ENCODE data around the gene GPX6.
"Not testable (repeated sequence)": the region's sequence is repeated elsewhere in the genome, so short reads cannot be mapped to it uniquely, and the experiment has no call there.

GPX6 gene

GRCh38 chr6:28522594-28523240, 7.1 kb upstream of the GPX6 start:
- no peak overlapping the region for H3K27ac ChIP-seq

GRCh38 chr6:28517964-28518363, 2.4 kb upstream of the GPX6 start:
- TF ChIP-seq ZFX (IDR thresholded peaks at IDR 0.05) (no peak), CTCF (conservative IDR thresholded peaks at IDR 0.05) (no peak)
- H3K27ac ChIP-seq = no peak overlapping the region

More at GRCh38 chr6:28522594-28523240, 7.1 kb upstream of the GPX6 start:
- TF ChIP-seq ZFX (IDR thresholded peaks at IDR 0.05) = no peak
- TF ChIP-seq CTCF (conservative IDR thresholded peaks at IDR 0.05) = no peak

GRCh38 chr6:28512387-28512786, 3.2 kb downstream of the GPX6 start:
- H3K27ac ChIP-seq = not testable (repeated sequence)

GRCh38 chr6:28511628-28512300, 3.8 kb downstream of the GPX6 start:
- no peak for TF ChIP-seq CTCF (conservative IDR thresholded peaks at IDR 0.05)
- TF ChIP-seq ZFX (IDR thresholded peaks at IDR 0.05) = no peak
- H3K27ac ChIP-seq = no peak overlapping the region

GRCh38 chr6:28506807-28507475, 8.7 kb downstream of the GPX6 start:
- no peak overlapping the region for H3K27ac ChIP-seq
- TF ChIP-seq ZFX (IDR thresholded peaks at IDR 0.05) (no peak), CTCF (conservative IDR thresholded peaks at IDR 0.05) (no peak)

- no peak overlapping the region for H3K27ac ChIP-seq
- no peak for TF ChIP-seq ZFX (IDR thresholded peaks at IDR 0.05)
- TF ChIP-seq CTCF (conservative IDR thresholded peaks at IDR 0.05) = no peak
These were observed 9.9 kb downstream of the GPX6 start for GRCh38 chr6:28505733-28506132.

- H3K27ac ChIP-seq = not testable (repeated sequence)
These were observed 12.8 kb downstream of the GPX6 start for GRCh38 chr6:28502709-28503305.

GRCh38 chr6:28502136-28502535, 13.5 kb downstream of the GPX6 start:
- not testable (repeated sequence) for H3K27ac ChIP-seq
